Neuronal stem cell (in vitro differentiated cells): ENCODE results near the gene ERC2.

ENCODE experiments used
- DNase-seq: peaks from one replicate; pipeline ENCODE4 v3.0.0-alpha.2; 2013; ENCODE audit warnings: low spot score
- H2AFZ ChIP-seq: one replicate; pipeline ENCODE4 v1.6.1; 2013; ENCODE audit warnings: mild to moderate bottlenecking, low read length, inconsistent platforms
- H2AK5ac ChIP-seq: 2 replicates; pipeline ENCODE4 v1.6.1; 2013; ENCODE audit warnings: low read depth, mild to moderate bottlenecking, inconsistent platforms, low read length, moderate library complexity, mixed read lengths
- H2BK120ac ChIP-seq: 2 replicates; pipeline ENCODE4 v1.6.1; 2013; ENCODE audit warnings: low read depth, mild to moderate bottlenecking, inconsistent platforms, low read length, moderate library complexity, mixed read lengths
- H2BK12ac ChIP-seq: one replicate; pipeline ENCODE4 v1.6.1; 2013; ENCODE audit warnings: low read length, inconsistent platforms
- H2BK15ac ChIP-seq: 2 replicates; pipeline ENCODE4 v1.6.1; 2013; ENCODE audit warnings: mild to moderate bottlenecking, low read length, inconsistent platforms, mixed read lengths
- H2BK5ac ChIP-seq: one replicate; pipeline ENCODE4 v1.6.1; 2013; ENCODE audit warnings: inconsistent platforms, mild to moderate bottlenecking, low read length, moderate library complexity
- H3K14ac ChIP-seq: one replicate; pipeline ENCODE4 v1.6.1; 2013; ENCODE audit warnings: low read length, inconsistent platforms
- H3K18ac ChIP-seq: 2 replicates; pipeline ENCODE4 v1.6.1; 2013; ENCODE audit warnings: low read length, inconsistent platforms
- H3K23ac ChIP-seq: 2 replicates; pipeline ENCODE4 v1.6.1; 2013; ENCODE audit warnings: low read depth, mild to moderate bottlenecking, mixed read lengths, low read length, inconsistent platforms; ENCODE audit not compliant: poor library complexity
- H3K27ac ChIP-seq: replicated peaks from 3 replicates; pipeline ENCODE4 v1.5.1; 2013; ENCODE audit warnings: low read length, inconsistent platforms
- H3K27me3 ChIP-seq, 3 experiments: 2 replicates each; pipeline ENCODE4 v1.6.1; 2013; ENCODE audit warnings: low read length in 3 of 3, mild to moderate bottlenecking in 2 of 3, inconsistent platforms in 1 of 3, low read depth in 1 of 3, mixed read lengths in 1 of 3, moderate library complexity in 1 of 3; ENCODE audit not compliant: control insufficient read depth in 3 of 3, insufficient read depth in 3 of 3
- H3K36me3 ChIP-seq, 2 donors: replicated peaks in 1 of 2; 2 replicates each; pipeline ENCODE4 v1.6.1; 2013; ENCODE audit warnings: low read length in 2 of 2; ENCODE audit not compliant: control insufficient read depth in 2 of 2, insufficient read depth in 2 of 2
- H3K4ac ChIP-seq: 2 replicates; pipeline ENCODE4 v1.6.1; 2013; ENCODE audit warnings: inconsistent platforms, mild to moderate bottlenecking, low read length, moderate library complexity
- H3K4me1 ChIP-seq, 2 donors: 1 replicate in 1 of 2; 2 replicates in 1 of 2; pipeline ENCODE4 v1.6.1; 2013; ENCODE audit warnings: low read length in 2 of 2, low read depth in 1 of 2; ENCODE audit not compliant: control insufficient read depth in 2 of 2, insufficient read depth in 1 of 2
- H3K4me2 ChIP-seq: one replicate; pipeline ENCODE4 v1.6.1; 2013; ENCODE audit warnings: mild to moderate bottlenecking, low read length, inconsistent platforms; ENCODE audit not compliant: insufficient read depth, poor library complexity, severe bottlenecking
- H3K4me3 ChIP-seq, 2 donors: 2 replicates each; pipeline ENCODE4 v1.5.1; 2013; ENCODE audit warnings: low read length in 2 of 2, mild to moderate bottlenecking in 2 of 2, inconsistent platforms in 1 of 2, moderate library complexity in 1 of 2
- H3K79me1 ChIP-seq: one replicate; pipeline ENCODE4 v1.6.1; 2013; ENCODE audit warnings: low read depth, mild to moderate bottlenecking, inconsistent platforms, low read length, moderate library complexity
- H3K9ac ChIP-seq: one replicate; pipeline ENCODE4 v1.6.1; 2013; ENCODE audit warnings: mild to moderate bottlenecking, low read depth, low read length, inconsistent platforms; ENCODE audit not compliant: poor library complexity
- H3K9me3 ChIP-seq, 2 donors: replicated peaks in 1 of 2; 2 replicates each; pipeline versions ENCODE3 to v1.6.1; 2013; ENCODE audit warnings: low read length in 2 of 2, mild to moderate bottlenecking in 2 of 2, inconsistent platforms in 1 of 2, low read depth in 1 of 2, mixed read lengths in 1 of 2, moderate library complexity in 1 of 2; ENCODE audit not compliant: control insufficient read depth in 2 of 2, insufficient read depth in 1 of 2
- H4K8ac ChIP-seq: one replicate; pipeline ENCODE4 v1.6.1; 2013; ENCODE audit warnings: low read depth, mild to moderate bottlenecking, inconsistent platforms, low read length, moderate library complexity
- H4K91ac ChIP-seq: one replicate; pipeline ENCODE4 v1.6.1; 2013; ENCODE audit warnings: low read length, low read depth, mild to moderate bottlenecking, inconsistent platforms; ENCODE audit not compliant: poor library complexity
- WGBS, 2 donors: extraction: QIAGEN DNeasy Blood & Tissue Kit; methylation state at CpG; one replicate each; pipeline ENCODE4 v1.1.7; 2013; ENCODE audit warnings: missing lambda C conversion rate in 2 of 2, mixed read lengths in 1 of 2; ENCODE audit not compliant: insufficient read length in 2 of 2, insufficient replicate concordance in 1 of 2; ENCODE audit errors: extremely low coverage in 2 of 2; 5-methylcytosine and 5-hydroxymethylcytosine counted together

The ERC2 gene

GRCh38 chr3:55467099-55467498 is 1001.2 kb downstream of the ERC2 start:
- no peak overlapping the region for H4K91ac ChIP-seq
- H3K79me1 ChIP-seq, result no peaks in the 10 kb centered on the region
- no peaks in the 10 kb centered on the region for H3K9me3 ChIP-seq
- H3K27ac ChIP-seq, result no peak overlapping the region
- no peak overlapping the region for H4K8ac ChIP-seq
- H3K4ac ChIP-seq, result no peak overlapping the region
- H2BK120ac ChIP-seq, result no peak overlapping the region
- H3K18ac ChIP-seq, result no peak overlapping the region
- no peak overlapping the region for H3K4me3 ChIP-seq
- no CpG with 5 or more reads among the region's 2 CpGs for WGBS, 2 donors
- no peak overlapping the region for H2AFZ ChIP-seq
- H3K23ac ChIP-seq, result no peak overlapping the region
- no peak overlapping the region for H3K14ac ChIP-seq
- H2BK12ac ChIP-seq, result no peak overlapping the region
- H3K4me1 ChIP-seq, result no peaks in the 10 kb centered on the region
- H2BK5ac ChIP-seq, result no peak overlapping the region
- H2AK5ac ChIP-seq, result no peak overlapping the region
- H2BK15ac ChIP-seq, result no peak overlapping the region
- no peak for DNase-seq
- H3K27me3 ChIP-seq, result no peaks in the 10 kb centered on the region
- H3K9ac ChIP-seq, result no peak overlapping the region
- peaks cover 0 to 66% of the 10 kb centered on the region in 2 donors for H3K36me3 ChIP-seq
- no peak overlapping the region for H3K4me2 ChIP-seq

- no peak overlapping the region for H3K18ac ChIP-seq
- H3K27ac ChIP-seq, result no peak overlapping the region
- H3K4me3 ChIP-seq, result no peak overlapping the region
- no peak overlapping the region for H2BK12ac ChIP-seq
- no peak overlapping the region for H4K8ac ChIP-seq
- no peak overlapping the region for H3K14ac ChIP-seq
- no peaks in the 10 kb centered on the region for H3K79me1 ChIP-seq
- no peak overlapping the region for H2BK120ac ChIP-seq
- no peak for DNase-seq
- no peaks in the 10 kb centered on the region for H3K9me3 ChIP-seq
- no peak overlapping the region for H3K9ac ChIP-seq
- WGBS, 2 donors, result no CpG with 5 or more reads among the region's 3 CpGs
- H2BK15ac ChIP-seq, result no peak overlapping the region
- H2AFZ ChIP-seq, result no peak overlapping the region
- H3K36me3 ChIP-seq, result peaks cover 0 to 60% of the 10 kb centered on the region in 2 donors
- H3K23ac ChIP-seq, result no peak overlapping the region
- no peaks in the 10 kb centered on the region for H3K27me3 ChIP-seq
- H3K4me2 ChIP-seq, result no peak overlapping the region
- no peak overlapping the region for H3K4ac ChIP-seq
- no peak overlapping the region for H4K91ac ChIP-seq
- no peak overlapping the region for H2BK5ac ChIP-seq
- no peak overlapping the region for H2AK5ac ChIP-seq
- H3K4me1 ChIP-seq, result no peaks in the 10 kb centered on the region
Measured at GRCh38 chr3:55466526-55466925, 1001.7 kb downstream of the ERC2 start.

- H3K36me3 ChIP-seq, result peaks cover 0 to 16% of the 10 kb centered on the region in 2 donors
Measured at GRCh38 chr3:55461896-55462295, 1006.4 kb downstream of the ERC2 start.

GRCh38 chr3:55459838-55460237 is 1008.4 kb downstream of the ERC2 start:
- H3K4ac ChIP-seq, result no peak overlapping the region
- H2BK12ac ChIP-seq, result no peak overlapping the region
- no peaks in the 10 kb centered on the region for H3K27me3 ChIP-seq
- no peak overlapping the region for H3K27ac ChIP-seq
- no peak overlapping the region for H2BK5ac ChIP-seq
- H3K4me1 ChIP-seq, result peaks cover 0 to 2% of the 10 kb centered on the region in 2 donors
- no peak overlapping the region for H3K14ac ChIP-seq
- H2AK5ac ChIP-seq, result no peak overlapping the region
- no peak for DNase-seq
- H3K9me3 ChIP-seq, result no peaks in the 10 kb centered on the region
- no peak overlapping the region for H2BK120ac ChIP-seq
- no peak overlapping the region for H3K18ac ChIP-seq
- no peak overlapping the region for H3K4me3 ChIP-seq
- no peaks in the 10 kb centered on the region for H3K36me3 ChIP-seq
- H3K9ac ChIP-seq, result no peak overlapping the region
- no peak overlapping the region for H4K8ac ChIP-seq
- no peak overlapping the region for H3K4me2 ChIP-seq
- H3K23ac ChIP-seq, result no peak overlapping the region
- H2AFZ ChIP-seq, result no peak overlapping the region
- H2BK15ac ChIP-seq, result no peak overlapping the region
- H3K79me1 ChIP-seq, result no peaks in the 10 kb centered on the region
- no peak overlapping the region for H4K91ac ChIP-seq

More at GRCh38 chr3:55461896-55462295, 1006.4 kb downstream of the ERC2 start:
- H4K91ac ChIP-seq, result no peak overlapping the region
- H3K4me3 ChIP-seq, result no peak overlapping the region
- no peak overlapping the region for H2BK15ac ChIP-seq
- no peaks in the 10 kb centered on the region for H3K79me1 ChIP-seq
- no peak overlapping the region for H3K27ac ChIP-seq
- no peaks in the 10 kb centered on the region for H3K27me3 ChIP-seq
- H3K14ac ChIP-seq, result no peak overlapping the region
- no peak overlapping the region for H3K18ac ChIP-seq
- H3K23ac ChIP-seq, result no peak overlapping the region
- no peak overlapping the region for H2AFZ ChIP-seq
- no peak overlapping the region for H2BK120ac ChIP-seq
- H2AK5ac ChIP-seq, result no peak overlapping the region
- no peak overlapping the region for H2BK5ac ChIP-seq
- WGBS, 2 donors, result no CpG with 5 or more reads among the region's 1 CpG
- H3K9ac ChIP-seq, result no peak overlapping the region
- no peak overlapping the region for H4K8ac ChIP-seq
- no peak for DNase-seq
- no peaks in the 10 kb centered on the region for H3K9me3 ChIP-seq
- H3K4ac ChIP-seq, result no peak overlapping the region
- H3K4me2 ChIP-seq, result no peak overlapping the region
- H3K4me1 ChIP-seq, result no peaks in the 10 kb centered on the region
- no peak overlapping the region for H2BK12ac ChIP-seq
